ENCODE results near the gene TBC1D9.

- TF ChIP-seq EZH2phosphoT487 (IDR thresholded peaks at IDR 0.05; ENCODE audit: insufficient read depth, low read depth) (no peak), EZH2 (IDR thresholded peaks at IDR 0.05; ENCODE audit: insufficient read depth, poor library complexity, severe bottlenecking) (no peak)
Observed at GRCh38 chr4:140748171-140748570, 8.0 kb downstream of the TBC1D9 start.

Data from GM23248 (cell line).